HG03280 (cell line): ENCODE results near the gene PLAGL1.
A peak's percentile ranks its signal among the peaks of the same experiment; 100 is the strongest.

Source experiments
- ATAC-seq: cut with Tn5 transposase; IDR thresholded peaks from one replicate; pipeline ENCODE4 v1.9.1; 2021; ENCODE audit warnings: mild to moderate bottlenecking, moderate library complexity; ENCODE audit not compliant: unreplicated experiment

Gene PLAGL1

DNA sequence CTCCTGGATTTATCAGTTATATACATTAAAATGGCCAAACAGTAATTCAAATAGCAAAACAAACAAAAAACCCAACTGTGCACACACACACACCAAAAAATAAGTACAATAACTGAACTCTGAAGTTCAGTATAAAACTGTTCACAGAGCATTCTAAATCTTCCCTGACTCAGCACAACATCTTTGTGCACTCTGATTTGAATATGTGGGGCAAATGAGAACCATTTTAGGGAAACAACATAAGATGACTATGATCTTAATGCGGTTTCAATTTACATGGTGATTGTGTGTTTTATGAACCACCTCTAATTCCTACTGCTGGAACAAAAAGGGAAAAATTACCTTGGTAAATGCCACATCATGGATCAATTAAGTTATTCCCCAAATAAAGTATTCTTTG lies 41.7 kb downstream of the PLAGL1 start:
- no peak for ATAC-seq

DNA sequence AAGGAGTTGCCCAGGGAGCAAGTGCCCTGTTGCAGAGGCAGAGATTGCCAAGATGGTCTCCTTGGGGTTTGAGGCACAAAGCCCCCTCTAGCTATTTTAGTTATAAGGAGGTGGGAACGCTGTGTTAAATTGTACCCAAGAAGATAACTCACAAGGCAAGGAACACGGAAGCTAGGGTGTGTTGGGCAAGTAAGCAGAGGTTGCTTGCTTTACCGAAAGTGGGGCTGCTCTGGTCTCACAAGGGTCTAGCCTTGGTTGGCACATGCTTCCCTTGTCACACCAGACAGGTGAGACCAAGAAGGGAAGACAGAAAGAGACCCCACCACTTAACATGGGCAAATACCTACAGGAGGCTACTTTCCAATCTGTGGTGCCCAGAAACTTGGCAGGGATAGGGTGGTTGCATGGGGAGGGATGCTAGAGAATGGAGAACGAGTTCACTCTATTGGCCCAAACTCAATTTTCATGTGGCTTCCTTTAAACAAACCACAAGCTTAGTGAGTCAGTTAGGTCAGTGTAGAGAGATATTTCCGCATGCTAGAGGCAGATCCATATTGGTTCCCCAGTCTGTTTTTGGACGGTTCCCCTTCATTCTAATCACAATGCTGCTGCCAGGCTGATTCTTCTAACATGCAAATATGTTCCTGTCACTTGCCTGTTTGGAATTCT lies 42.4 kb downstream of the PLAGL1 start:
- ATAC-seq, result no peak

DNA sequence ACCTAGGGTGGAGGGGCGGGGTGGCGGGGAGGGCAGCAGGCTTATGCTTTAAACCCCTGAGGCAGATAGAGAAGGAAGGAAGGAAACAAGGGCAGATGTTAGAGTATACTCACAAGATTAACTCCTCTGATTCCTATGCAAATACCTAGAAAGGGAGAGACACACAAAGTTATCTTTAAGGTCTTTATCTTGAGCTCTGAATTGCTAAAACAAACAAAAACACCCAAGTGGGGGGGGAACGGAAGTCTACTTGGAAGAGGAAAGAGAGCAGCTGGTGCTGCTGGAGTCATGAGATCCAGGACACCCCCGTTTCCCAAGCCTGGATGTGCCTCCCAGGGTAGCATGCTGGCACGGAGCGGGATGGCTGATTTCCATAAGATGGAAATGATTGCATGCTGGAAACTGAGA lies 43.4 kb downstream of the PLAGL1 start:
- ATAC-seq, result no peak

DNA sequence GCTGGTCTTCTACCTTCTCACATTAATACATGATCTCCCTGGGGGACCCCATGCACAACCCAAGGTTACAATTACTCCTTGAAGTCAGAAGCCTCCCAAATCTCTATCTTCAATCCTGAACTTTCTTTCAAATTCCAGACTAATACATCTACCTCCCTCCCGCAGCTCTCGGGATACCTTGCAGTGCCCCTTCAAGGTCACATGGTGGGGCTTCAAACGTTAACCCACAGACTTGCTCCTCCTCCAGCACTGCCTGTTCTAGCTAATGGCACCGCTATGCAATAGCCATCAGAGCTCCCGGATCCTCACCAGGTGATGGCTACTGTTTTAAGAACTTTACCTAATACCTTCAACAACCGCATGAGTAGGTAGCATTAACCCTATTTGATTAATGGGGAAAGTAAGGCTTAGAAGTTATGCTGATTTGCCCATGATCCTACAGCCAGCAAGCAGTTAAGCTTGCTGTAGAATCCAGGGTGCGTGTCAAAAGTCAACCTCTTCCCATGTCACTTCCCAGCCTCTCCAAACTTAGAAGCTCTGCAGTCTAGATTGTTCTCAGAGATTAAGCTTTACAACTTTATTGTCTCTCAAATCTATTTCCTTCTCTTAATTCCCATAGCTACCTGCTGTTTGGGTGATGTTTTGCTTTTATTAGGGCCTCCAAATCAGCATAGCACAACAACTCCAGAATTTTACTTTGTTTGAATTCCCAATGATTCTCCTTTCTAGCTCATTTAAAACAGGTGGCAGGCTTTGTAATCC lies 44.7 kb downstream of the PLAGL1 start:
- ATAC-seq, result no peak

DNA sequence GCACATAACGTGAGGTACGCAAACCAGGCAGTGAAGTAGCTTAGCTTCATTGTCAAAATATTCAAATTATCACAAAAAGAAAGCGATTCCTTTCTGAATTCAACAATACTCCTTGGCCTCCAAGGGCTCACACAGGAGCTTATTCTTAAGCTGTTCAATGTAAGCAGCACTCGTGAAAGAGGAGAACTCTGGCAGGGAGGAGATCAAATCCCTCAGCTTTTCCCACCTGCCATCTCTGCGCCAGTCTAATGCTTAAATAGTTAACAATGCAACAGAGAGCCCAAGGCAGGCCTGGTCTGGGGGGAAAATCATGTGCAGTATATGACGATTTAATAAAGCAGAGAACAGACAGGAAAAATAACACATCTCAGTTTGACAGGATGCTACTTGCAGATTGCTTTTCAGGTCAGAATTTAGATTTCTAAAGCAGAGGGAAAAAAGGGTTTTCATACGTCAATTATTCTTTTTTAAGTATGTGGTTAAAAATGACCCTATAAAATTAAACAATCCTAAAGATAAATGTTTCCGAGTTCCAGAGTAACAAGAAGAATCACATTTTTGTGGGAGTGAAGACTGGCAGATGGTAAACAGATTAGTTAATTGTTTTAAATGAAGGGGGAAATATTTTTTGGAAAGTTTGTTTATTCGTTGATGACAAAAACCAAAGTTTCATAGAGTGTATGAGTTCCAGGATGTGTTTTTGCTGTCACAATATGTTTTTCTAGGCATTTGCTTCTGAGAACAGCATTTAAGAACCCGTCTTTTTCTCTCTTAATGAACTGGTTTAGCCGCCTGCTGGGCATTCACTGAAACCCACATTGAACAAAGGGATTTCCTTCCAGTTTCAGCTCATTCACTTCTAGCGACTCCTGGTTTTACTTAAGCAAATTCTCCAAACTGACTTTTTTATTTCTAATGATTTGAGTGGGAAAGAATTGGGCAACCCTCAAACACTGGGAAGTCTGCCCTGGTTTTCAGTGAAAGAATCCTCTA lies 45.9 kb downstream of the PLAGL1 start:
- ATAC-seq, result no peak

DNA sequence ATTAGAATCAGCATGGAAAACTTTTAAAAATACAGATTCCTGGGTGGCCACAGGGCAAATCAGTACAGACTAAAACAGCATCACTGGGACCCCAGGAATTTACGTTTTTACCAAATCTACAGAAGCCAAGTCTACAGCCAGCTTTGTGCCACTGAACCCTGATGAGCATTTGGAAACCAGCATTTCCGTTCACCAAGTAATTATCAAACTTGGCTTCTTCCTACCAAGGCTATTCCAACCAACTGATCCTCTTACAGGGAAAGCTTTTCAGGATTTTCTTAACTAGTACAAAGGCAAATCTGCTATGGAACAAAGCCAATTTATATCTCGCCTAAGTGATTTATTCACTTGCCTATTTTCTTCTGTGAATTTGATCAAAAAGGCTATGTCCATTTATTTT lies 47.0 kb downstream of the PLAGL1 start:
- ATAC-seq, result no peak

DNA sequence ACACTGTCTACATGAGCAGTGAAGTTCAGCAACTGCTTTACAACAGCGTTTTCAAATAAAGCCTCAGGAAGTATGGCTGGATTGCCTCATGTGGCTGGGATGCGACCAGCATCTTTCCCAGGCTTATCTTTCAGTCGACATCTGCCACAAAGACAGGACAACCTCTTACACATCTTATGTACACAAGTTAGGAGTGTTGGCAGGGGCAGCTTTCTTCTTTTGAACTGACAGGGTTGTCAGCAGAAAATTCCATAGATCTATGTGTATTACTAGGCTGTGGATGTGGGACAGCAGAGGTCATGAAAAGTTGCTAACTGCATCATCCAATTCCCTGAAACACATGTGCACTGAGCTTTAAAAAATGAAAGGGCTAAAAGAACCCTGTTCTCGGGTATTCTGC lies 48.1 kb downstream of the PLAGL1 start:
- ATAC-seq, result no peak

DNA sequence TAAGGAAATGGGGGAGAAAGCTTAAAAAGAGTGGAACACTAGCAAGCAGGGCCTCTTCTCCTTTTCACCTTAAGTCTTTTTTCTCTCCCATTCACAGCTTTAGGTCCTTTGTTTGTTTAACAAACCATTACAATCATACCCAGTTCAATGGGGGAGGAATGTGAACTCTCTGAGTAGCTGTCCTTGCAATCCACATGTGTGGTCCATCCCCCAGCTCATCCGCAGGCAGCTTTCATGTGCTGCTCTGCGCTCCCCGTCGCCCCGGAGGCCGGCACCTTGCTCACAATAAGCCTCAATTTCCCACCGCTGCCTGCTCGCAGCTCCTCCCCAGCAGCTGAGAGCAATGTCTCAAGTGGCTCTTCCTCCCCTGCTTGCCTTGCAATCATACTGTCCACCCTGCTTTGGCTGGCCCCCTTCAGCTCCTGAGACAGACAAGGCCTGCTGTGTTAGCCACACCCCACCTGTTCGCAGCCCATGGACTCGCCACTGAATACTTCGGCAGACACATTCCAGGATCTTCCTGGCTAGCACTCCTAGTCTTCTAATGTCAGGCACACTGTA lies 49.1 kb downstream of the PLAGL1 start:
- no peak for ATAC-seq

DNA sequence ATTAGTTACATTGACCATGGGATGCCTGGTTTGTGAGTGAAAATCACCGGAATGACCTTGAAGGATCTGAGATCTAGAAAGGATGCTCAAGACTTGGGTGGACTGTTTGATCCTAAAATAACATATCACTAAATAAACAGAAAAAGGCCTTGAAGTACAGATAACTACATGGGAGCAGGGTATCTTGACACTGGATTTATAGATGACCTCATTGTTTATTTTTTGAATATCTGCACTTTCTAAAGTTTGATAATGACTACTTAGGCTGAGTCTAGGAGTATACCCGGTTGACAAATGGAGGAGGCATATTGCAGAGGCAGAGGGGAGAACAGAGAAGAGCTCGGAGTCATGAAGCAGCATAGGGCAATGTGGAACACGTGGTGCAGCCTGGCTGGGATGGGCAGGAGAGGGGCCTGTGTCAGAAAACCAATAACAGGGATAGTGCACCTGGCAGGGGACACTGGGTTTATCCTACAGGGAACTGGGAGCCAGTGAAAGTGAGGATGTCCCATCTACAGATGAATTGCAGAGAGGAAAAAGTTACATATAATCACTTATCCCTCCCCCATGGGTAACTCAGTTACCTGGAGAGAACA lies 50.3 kb downstream of the PLAGL1 start:
- no peak for ATAC-seq

DNA sequence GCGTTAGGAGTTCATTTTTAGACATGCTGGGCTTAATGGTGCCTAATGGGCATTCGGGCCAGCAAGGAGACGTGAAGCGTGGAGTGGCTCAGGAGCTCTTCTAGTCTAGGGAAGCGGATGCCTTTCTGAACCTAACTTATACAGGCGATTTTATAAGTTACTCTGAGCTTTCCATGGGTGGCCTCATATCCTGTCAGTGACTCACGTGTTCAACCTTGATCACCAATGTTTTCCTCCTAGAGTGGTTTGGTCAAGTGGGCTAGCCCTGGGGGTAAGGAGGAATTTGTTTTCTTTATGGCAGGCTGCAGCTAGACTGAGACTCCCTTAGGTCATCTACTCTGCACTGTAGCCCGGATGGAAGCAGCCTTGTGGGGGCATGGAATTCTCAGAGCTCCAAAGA lies 52.1 kb downstream of the PLAGL1 start:
- ATAC-seq, result no peak

DNA sequence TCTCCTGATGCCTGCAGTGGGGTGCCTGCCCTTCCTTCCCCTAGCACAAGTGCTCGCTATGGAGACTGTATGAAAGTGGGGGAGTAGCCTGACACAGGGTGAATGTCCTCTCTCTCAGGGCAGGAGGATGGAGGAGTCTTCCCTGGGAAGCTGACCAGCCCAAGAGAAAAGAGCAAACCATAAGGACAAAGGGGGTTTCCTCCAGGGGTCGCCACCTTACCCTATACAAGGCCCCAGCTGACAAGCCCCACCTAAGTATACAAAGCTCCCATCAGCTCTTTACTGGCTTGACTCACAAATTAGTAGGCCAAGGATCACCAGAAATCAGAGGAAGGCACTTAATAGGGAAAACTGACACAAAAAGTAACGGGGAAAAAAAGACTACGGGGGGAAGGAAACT lies 54.1 kb downstream of the PLAGL1 start:
- ATAC-seq, result no peak

DNA sequence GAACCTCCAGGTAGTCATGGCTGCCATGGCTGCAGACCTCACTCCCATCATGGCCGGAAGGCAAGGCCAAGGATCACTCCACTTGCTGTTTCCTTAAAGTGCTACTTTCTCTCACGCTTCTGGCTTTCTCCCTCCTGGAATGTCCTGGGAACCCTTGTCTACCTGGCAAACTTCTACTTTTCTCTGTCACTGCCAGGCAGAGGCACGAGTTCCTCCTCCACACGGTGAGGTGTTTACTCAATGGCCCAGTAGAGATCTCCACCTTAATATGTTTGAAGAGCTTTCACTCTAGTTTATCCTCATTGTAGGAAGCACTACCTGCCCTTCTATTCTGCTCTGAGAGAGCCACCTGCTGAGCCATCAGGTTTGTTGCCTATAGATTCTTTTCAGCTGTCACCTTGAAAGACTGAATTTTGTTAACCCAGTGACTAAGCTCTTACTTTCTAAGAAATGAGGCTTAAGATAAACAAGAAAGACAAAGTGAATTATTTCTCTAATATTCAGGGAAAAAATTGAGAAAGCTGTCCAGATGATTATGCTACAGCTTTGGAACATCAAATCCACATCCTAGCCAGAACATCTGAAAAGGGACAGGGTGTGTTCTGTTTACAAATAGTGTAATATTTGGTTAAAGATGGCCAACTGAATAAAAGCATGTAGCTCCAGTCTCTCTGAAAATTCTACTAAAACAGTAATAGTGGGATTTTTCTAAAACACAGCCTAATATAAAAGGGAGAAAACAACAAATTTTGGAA lies 54.9 kb downstream of the PLAGL1 start:
- no peak for ATAC-seq

DNA sequence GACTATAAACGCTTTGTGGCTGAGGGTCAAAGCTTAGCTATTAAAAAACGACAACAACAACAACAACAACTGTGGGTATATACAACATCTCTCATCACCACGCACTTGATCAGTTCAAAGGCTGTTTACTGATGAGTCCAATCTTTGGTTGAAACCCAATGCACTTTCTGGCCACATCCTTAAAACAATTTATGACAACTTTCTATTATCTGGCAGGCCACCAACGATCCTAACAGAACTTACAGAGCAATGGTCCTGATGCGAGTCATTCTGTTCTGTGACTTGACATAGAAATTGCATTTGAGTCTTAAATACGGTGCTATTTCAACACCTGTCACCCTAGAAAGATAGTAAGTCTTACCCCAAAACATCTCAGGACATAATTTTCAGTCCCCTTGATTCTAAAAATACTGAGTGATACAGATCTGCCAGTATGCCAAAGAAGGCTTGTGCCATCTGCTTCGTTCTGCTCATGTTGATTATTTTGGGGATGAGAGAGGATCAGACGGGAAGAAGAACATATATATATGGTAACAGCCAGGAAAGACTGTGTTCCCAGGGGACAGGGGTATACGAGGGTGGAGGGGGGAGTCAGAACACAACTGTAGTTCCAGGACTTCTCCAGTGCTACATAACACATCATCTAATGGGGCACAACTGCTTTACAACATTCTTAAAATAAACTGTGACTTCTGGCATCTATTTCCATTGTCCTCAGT lies 55.8 kb downstream of the PLAGL1 start:
- ATAC-seq, result no peak

DNA sequence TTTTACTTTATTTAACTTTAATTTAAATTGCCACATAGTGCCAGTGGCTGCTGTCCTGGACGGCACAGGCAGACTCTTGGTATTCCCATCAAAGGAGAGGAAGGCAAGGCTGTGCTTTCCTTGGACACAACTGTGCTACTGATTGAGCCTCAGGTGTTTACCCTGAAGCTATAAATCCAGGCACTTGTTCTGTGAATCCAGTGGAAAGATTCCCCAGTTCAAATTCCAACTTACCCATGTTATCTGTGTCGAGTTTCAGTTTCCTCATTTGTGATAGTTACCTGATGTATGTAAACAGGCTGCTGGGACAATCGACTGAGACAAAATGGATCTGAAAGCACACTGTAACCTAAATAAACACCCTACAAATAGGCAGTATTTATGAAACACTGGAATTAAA lies 57.2 kb downstream of the PLAGL1 start:
- no peak for ATAC-seq

DNA sequence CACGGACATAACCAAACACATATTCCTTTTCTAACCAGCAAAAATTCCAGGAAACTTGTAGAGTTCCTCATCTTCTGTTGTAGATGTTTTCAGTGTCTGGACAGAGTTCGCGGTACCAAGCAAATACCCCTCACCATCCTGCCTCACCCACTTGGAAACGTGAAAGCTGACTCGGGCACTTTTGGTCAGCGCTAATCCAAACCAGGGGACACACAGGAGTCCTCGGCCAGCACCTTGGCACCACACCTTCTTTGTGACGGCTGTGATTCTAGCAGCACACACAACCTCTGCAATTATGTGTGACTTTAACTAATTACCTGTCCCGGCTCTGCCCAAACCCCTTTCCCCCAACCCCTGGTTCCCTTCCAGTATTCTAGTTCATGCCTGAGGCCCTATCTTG lies 58.1 kb downstream of the PLAGL1 start:
- ATAC-seq, result no peak

DNA sequence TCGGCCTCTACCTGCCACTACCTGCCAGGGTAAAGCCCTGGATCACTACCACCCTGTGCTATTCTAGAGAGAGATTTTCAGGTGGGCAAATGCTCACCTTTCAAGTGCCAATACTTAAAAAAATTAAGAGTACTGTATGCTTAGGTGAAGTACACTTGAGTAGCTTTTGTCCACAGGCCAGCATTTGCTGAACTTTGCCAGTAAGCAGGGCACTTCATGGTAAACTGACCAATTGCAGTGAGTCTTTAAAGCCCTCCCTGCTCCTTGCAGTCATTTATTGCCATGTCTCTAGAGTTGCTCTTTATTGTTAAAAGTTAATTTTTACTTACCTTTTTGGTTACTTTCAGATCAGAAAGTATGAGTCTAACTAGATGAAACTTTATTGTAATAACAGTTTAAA lies 58.5 kb downstream of the PLAGL1 start:
- ATAC-seq, result no peak

DNA sequence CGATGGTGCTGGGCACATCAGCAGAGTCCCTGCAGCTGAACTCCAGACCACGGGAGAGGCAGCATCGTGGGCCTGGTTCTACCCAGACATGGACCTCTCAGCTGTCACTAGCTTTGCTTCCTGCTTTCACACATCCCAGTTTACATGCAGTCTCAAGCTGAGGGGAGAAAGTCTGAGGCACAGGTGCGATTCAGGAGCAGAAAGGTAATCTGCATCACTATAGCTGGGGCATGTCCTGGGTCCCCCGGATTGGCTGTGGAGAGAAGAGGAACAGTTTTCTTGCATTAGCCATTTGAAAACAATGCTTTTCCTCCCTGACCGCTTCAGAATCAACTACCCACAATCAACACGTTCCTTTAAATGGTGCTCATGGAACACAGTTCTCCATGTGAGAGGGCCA lies 59.9 kb downstream of the PLAGL1 start:
- no peak for ATAC-seq

DNA sequence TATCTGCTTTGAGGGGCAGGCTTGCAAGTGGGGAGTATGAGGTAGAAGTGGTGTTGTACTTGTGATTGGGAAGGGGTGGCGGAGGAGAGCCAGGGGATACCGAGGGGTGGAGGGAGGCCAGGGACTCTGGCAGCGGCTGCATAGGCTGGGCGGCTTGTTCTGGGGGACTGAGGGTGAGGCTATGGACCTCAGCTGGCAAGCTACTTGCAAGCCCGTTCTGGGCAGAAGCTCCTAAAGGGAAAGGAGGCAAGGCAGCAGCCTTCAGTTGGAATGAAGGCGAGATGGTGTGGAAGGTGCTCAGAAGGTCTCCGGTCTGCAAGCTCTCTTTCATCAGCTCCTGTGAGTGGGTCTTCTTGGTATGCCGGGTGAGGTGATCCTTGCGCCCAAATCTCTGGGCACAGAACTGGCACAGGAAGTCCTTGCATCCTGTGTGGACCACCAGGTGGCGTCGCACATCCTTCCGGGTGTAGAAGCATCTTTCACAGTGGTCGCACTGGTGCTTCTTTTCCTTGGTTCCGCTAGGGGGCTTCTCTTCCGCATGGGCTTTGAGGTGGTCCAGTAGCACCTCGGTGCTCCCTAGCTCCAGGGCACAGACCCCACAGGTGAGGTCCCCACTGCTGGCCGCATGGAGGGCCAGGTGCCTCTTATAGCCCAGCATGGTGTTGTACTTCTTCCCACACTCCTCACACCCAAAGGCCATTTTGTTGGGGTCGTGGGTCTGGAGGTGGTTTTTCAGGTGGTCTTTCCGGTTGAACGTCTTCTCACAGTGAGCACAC lies 66.0 kb downstream of the PLAGL1 start:
- peak; percentile 73 for ATAC-seq
